HTERT RPE-1 (cell line): ENCODE measurements around the gene RADIL.

ENCODE experiments used
- in situ Hi-C: fragments of 300-500 bp; cut with MboI; formaldehyde crosslinking; loops from 4 replicates; pipeline ENCODE4 v1.14.3; 2020; ENCODE audit warnings: low sequenced_read_pairs

The RADIL gene

DNA sequence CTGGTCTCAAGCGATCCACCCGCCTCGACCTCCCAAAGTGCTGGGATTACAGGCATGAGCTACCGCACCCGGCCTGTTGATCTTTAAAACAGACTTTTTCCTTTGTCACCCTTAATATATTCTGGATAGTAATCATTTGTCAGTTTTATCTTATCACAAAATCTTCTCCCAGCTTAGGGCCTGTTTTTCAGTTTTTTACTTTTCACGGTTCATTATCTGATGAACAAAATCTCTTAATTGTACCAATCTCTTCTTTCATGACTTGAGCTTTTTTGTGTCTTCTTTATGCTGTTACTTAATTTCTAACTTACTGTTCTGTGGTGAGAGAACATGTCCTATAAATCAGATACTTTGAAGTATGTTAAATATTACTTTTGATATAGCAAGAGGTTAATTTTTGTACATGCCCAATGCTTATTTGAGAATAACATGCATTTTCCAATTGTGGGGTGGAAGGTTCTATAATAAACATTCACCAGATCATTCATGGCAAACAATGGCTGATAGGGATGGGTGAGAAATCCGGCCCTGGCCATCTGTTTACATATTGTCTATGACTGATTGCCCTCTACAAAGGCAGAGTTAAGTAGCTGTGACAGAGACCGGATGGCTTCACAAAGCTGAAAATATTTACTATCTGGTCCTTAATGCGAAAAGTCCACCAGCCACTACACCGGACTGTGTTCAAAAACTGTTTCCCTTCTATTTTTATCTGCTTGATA lies 27.0 kb downstream of the RADIL start:
- in situ Hi-C loops: no loop called here

DNA sequence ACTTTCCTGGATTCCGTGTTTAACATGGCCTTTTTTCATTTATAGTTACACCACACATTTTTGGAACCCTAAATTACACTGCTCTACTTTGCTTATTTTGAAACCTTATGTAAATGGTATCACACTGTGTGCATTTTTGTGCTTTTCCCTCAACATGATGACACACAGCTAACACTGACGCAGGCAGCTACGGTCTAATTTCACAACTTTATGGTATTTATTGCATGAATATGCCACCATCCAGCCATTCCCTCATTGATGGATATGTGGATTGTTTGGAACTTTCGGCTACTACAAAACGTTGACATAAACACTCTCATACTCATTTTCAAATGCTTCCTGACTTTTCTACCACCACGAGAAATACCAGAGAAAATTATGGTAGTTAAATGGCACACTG lies 28.6 kb downstream of the RADIL start:
- in situ Hi-C loops: no loop called here

- in situ Hi-C loops: no loop called here
Measured at GRCh38 chr7:4851459-4852422, 31.8 kb downstream of the RADIL start.

- in situ Hi-C loops: no loop called here
Measured at GRCh38 chr7:4850262-4850795, 33.2 kb downstream of the RADIL start.

- in situ Hi-C loops: no loop called here
Measured at GRCh38 chr7:4849390-4849789, 34.1 kb downstream of the RADIL start.

DNA sequence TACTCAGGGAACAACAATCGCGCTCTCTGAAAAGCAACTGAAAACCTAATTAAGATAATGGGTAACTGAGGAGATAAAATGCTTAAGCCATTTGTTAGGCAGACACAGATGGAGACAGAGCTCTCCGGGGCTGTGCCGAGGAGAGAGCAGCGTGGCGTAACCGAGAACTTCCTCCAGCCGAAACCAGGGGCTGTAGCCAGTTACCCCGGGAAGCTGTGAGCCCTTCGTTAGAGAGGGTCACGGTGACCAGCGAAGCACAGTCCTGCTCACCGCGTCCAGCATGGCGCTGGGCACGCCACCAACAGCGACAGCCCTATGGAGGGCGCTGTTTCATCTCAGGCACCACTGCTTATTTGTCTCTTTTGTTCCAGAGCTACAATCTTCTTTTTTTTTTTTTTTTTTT lies 37.8 kb downstream of the RADIL start:
- in situ Hi-C loops: no loop called here

- in situ Hi-C loops: no loop called here
Measured at GRCh38 chr7:4842319-4843064, 41.0 kb downstream of the RADIL start.

- in situ Hi-C loops: no loop called here
Measured at GRCh38 chr7:4841836-4842235, 41.7 kb downstream of the RADIL start.

DNA sequence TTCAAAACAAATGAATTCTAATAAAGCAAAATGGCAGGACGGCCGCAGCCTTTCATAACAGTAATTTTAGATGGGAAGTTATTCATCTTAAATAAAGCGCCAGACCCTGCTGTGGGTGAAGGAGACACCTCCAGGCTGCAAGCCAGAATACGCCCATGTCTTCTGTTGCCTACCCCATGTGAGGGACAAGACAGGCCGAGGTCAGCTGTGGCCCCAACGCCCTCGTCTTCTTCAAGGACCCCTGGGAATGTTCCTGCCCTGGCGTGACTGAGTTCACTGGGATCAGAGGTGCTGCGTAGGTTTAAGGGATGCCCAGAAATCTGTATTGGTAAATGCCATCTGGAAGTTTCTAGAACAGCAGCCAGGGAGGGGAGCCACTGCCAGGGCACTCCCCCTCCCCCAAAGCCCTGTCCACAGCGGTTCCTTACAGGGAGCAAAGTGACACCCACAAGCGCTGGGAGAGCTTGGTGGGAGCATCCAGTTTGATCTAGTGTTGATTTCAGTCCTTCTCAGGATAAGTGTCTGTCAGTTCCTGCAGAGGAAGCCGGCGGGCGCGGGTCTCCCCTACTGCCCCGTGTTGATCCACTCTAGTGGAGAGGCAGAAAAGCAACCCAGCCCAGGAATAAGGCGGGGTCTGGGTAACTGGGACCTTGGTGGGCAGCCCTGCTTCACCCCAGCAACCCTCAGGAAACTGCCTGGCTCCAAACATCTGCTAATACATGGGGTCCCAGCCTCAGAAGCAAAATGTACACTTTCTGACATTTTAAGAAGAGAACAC lies 42.3 kb downstream of the RADIL start:
- in situ Hi-C loops: no loop called here

DNA sequence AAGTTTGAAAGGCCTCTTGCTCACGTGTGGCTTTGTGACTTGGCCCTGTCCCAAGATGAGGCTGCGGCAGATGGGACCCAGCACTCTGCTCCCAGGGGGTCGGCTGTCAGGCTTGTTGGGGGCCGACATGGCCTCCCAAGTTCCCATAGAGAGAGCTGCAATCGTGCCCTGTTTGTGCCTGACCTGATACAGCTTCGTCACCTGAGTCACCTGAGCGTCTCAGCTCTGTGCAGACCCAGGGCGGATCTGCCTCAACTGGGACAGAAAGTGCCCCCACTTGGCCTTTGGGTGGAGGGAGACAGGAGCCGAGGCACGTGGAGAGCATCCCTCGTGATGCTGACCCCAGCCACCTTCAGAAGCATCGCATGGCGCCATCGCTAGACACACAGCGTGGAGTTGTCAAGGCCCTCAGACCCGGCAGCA lies 43.4 kb downstream of the RADIL start:
- in situ Hi-C loops: no loop called here

DNA sequence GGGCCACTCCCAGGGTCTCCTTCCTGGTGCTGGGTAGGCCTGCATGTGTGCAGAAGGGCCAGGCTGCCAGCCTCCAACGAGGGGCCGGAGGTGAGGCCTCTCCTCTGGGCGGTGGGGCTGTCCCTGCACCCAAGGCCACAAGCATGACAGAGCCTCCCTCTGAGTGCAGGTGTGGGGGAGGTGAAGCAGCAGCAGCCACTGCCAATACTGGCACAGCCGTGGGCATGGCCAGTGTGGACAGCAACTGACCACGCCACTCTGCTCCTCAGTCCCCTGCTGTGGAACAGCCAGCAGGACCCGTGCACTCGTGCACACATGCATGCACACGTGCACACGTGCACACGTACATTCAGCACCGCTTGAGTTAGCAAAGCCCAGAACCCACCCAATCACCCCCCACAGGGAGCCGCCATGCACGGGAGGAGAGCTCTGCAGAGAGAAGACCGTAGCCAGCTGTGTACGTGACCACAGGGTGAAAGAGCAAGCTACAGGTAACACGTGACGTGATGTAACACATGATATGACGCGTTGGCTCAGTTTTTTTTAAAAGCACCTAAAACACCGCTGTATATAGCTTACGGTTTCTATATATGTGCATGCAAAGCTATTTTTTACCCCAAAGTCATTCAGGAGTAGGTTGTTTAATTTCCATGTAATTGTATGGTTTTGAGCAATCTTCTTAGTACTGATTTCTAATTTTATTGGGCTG lies 44.7 kb downstream of the RADIL start:
- in situ Hi-C loops: no loop called here

- in situ Hi-C loops: no loop called here
Measured at GRCh38 chr7:4837803-4838625, 45.5 kb downstream of the RADIL start.

DNA sequence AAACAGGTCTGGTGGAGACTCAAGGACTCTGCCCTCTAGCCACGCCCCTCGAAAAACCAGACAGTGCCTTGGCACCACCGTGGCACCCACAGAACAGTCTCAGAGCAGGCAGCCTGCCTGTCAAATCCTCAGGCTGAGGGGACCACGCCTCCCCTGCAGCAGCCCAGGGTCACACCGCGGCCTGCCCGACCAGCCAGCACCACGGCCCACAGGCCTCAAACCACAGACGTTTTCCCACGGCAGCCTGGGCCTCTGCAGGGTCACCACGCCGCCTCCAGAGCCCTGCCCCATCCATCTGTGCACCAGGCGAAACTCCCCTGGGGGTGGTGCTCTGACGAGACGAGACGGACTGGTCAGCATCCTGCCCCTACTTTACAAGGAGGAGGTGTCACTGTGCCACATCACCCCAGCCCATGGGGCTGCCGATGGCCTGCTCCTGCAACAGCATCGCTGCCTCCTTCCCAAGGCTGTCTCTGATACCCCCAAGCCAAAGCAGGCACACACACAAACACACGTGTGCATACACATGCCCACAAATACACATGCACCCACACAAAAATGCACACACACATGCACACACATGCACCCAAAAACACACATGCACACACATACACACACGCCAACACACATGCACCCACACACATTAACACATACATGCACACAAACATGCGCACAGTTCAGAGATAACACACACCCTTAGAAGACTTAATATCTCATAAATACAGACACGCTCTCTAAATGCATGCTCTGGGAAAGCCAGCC lies 46.3 kb downstream of the RADIL start:
- in situ Hi-C loops: no loop called here

DNA sequence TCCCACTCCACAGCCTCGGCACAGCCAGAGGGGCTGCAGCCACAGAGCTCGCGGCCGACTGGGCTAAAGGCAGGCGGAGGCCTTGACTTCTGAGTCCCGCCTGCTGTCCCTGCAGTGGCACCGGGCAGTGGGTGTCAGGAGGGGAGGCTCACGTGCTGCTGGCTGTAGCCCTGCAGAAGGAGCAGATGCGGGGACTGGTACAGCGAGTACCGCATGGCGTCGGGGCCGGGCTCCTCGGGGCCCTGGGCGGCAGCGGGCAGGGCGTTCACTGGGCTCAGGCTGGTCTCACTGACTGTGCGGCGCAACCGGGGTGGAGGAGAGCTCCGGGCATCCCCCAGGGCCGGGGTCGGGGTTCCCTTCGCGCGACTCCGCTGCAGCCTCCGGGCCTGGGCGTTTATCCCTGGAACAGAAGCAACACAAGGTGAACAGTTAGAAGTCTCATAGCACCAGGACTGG lies 47.3 kb downstream of the RADIL start:
- in situ Hi-C loops: no loop called here

GRCh38 chr7:4835398-4836205 lies 47.9 kb downstream of the RADIL start:
- in situ Hi-C loops: no loop called here

GRCh38 chr7:4834601-4835397 lies 48.7 kb downstream of the RADIL start:
- in situ Hi-C loops: no loop called here
